RWPE2 (cell line): ENCODE measurements around the gene KMT2D.

Experiments
- ATAC-seq: fragments of 200-7000 bp; cut with Tn5 transposase; 3 replicates; pipeline ENCODE4 v1.9.1; 2021; ENCODE audit warnings: low read depth
- DNase-seq: peaks from one replicate; pipeline ENCODE4 v3.0.0-alpha.2; 2020; ENCODE audit warnings: low spot score
- H3K27ac ChIP-seq: fragments of 450-650 bp; 2 replicates; pipeline ENCODE4 v1.5.1; 2017; ENCODE audit warnings: mild to moderate bottlenecking; ENCODE audit not compliant: poor library complexity, severe bottlenecking
- H3K27me3 ChIP-seq: fragments of 250-450 bp; sonication (Bioruptor Pico); 2 replicates; pipeline ENCODE4 v1.5.1; 2021; ENCODE audit warnings: mild to moderate bottlenecking, moderate library complexity; ENCODE audit not compliant: insufficient read depth, poor library complexity, severe bottlenecking
- H3K36me3 ChIP-seq: fragments of 250-450 bp; sonication (Bioruptor Pico); 2 replicates; pipeline ENCODE4 v1.5.1; 2020; ENCODE audit warnings: low read depth, mild to moderate bottlenecking, moderate library complexity
- H3K4me1 ChIP-seq: fragments of 250-450 bp; sonication (Bioruptor Pico); 2 replicates; pipeline ENCODE4 v1.5.1; 2021; ENCODE audit warnings: mild to moderate bottlenecking, moderate library complexity; ENCODE audit not compliant: insufficient read depth, poor library complexity, severe bottlenecking
- H3K4me3 ChIP-seq: fragments of 250-450 bp; sonication (Bioruptor Pico); 2 replicates; pipeline ENCODE4 v1.5.1; 2021; ENCODE audit warnings: mild to moderate bottlenecking, moderate library complexity; ENCODE audit not compliant: severe bottlenecking
- H3K9me3 ChIP-seq: fragments of 250-450 bp; sonication (Bioruptor Pico); 2 replicates; pipeline ENCODE4 v1.5.1; 2021; ENCODE audit warnings: mild to moderate bottlenecking, moderate library complexity; ENCODE audit not compliant: severe bottlenecking
- TF ChIP-seq, protein P1 (sequence below): fragments of 450-650 bp; IDR thresholded peaks from one replicate; pipeline ENCODE4 v1.5.1; 2017; ENCODE audit warnings: mild to moderate bottlenecking, moderate library complexity; ENCODE audit not compliant: poor library complexity, severe bottlenecking

The KMT2D gene

GRCh38 chr12:49021292-49021915, 39.2 kb downstream of the KMT2D start:
- TF ChIP-seq, protein P1, sequence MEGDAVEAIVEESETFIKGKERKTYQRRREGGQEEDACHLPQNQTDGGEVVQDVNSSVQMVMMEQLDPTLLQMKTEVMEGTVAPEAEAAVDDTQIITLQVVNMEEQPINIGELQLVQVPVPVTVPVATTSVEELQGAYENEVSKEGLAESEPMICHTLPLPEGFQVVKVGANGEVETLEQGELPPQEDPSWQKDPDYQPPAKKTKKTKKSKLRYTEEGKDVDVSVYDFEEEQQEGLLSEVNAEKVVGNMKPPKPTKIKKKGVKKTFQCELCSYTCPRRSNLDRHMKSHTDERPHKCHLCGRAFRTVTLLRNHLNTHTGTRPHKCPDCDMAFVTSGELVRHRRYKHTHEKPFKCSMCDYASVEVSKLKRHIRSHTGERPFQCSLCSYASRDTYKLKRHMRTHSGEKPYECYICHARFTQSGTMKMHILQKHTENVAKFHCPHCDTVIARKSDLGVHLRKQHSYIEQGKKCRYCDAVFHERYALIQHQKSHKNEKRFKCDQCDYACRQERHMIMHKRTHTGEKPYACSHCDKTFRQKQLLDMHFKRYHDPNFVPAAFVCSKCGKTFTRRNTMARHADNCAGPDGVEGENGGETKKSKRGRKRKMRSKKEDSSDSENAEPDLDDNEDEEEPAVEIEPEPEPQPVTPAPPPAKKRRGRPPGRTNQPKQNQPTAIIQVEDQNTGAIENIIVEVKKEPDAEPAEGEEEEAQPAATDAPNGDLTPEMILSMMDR, result no peak
- peaks cover 5% of the 10 kb centered on the region for H3K4me1 ChIP-seq
- DNase-seq (no peak), ATAC-seq (no peak)
- H3K36me3 ChIP-seq, result peaks cover 51% of the 10 kb centered on the region
- H3K9me3 ChIP-seq, result no peaks in the 10 kb centered on the region
- H3K27ac ChIP-seq, result no peak overlapping the region
- H3K4me3 ChIP-seq, result no peak overlapping the region
- H3K27me3 ChIP-seq, result no peaks in the 10 kb centered on the region

GRCh38 chr12:49020441-49020840, 40.2 kb downstream of the KMT2D start:
- TF ChIP-seq, protein P1, result no peak
- Histone ChIP-seq H3K4me3 (no peak overlapping the region), H3K4me1 (peaks cover 5% of the 10 kb centered on the region), H3K9me3 (no peaks in the 10 kb centered on the region), H3K27me3 (no peaks in the 10 kb centered on the region), H3K27ac (no peak overlapping the region), H3K36me3 (peaks cover 44% of the 10 kb centered on the region)
- ATAC-seq, result no peak
- no peak for DNase-seq

GRCh38 chr12:49019443-49020324, 40.9 kb downstream of the KMT2D start:
- TF ChIP-seq, protein P1, result peak; percentile 30
- ATAC-seq, result no peak
- H3K4me1 ChIP-seq, result peaks cover 5% of the 10 kb centered on the region
- DNase-seq, result no peak
- H3K27ac ChIP-seq, result peak overlapping the region; percentile 68
- H3K27me3 ChIP-seq, result no peaks in the 10 kb centered on the region
- H3K9me3 ChIP-seq, result no peaks in the 10 kb centered on the region
- H3K36me3 ChIP-seq, result peaks cover 41% of the 10 kb centered on the region
- no peak overlapping the region for H3K4me3 ChIP-seq

DNA sequence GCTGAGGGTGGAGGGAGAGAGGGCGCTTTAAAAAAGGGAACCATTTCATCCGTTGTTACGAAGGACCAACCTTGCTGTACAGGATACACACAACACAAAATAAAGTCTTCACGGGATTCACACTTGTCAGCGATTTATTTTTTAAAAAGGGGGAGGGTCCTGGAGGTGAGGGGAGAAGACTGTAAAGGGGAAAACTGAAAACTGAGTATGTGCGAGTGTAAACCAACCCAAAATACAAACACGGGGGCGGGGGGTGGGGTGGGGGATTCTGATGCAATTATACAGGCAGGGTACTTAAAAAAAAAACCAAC, 41.5 kb downstream of the KMT2D start:
- TF ChIP-seq, protein P1, result no peak
- Histone ChIP-seq H3K4me3 (peak overlapping the region; percentile 70), H3K27me3 (no peaks in the 10 kb centered on the region), H3K9me3 (no peaks in the 10 kb centered on the region), H3K36me3 (peaks cover 40% of the 10 kb centered on the region), H3K4me1 (peaks cover 5% of the 10 kb centered on the region), H3K27ac (peak overlapping the region; percentile 68)
- DNase-seq (no peak), ATAC-seq (peak; percentile 7; the same call in 1 of the 3 replicates)
